SW480 (cell line): ENCODE results near the gene DGKB.

Experiments
- DNase-seq: peaks from one replicate; pipeline ENCODE4 v3.0.0-alpha.2; 2016; ENCODE audit warnings: low spot score

The DGKB gene

GRCh38 chr7:14759785-14760184, 142.8 kb downstream of the DGKB start:
- DNase-seq: no peak

- peak; percentile 42 for DNase-seq
Observed at GRCh38 chr7:14754631-14755030, 147.9 kb downstream of the DGKB start.

- DNase-seq: no peak
Observed at GRCh38 chr7:14752301-14752700, 150.2 kb downstream of the DGKB start.

GRCh38 chr7:14751461-14751860, 151.1 kb downstream of the DGKB start:
- DNase-seq: no peak

GRCh38 chr7:14748461-14748860, 154.1 kb downstream of the DGKB start:
- DNase-seq: peak; percentile 80

- DNase-seq: no peak
Observed at GRCh38 chr7:14747701-14748100, 154.8 kb downstream of the DGKB start.

- no peak for DNase-seq
Observed at GRCh38 chr7:14745076-14745475, 157.5 kb downstream of the DGKB start.

- no peak for DNase-seq
Observed at GRCh38 chr7:14740606-14741005, 161.9 kb downstream of the DGKB start.

- DNase-seq: no peak
Observed at GRCh38 chr7:14739841-14740185, 162.7 kb downstream of the DGKB start.

GRCh38 chr7:14739168-14739840, 163.2 kb downstream of the DGKB start:
- no peak for DNase-seq

GRCh38 chr7:14738086-14738485, 164.5 kb downstream of the DGKB start:
- DNase-seq: no peak

GRCh38 chr7:14734839-14735321, 167.7 kb downstream of the DGKB start:
- DNase-seq: no peak

- DNase-seq: no peak
Observed at GRCh38 chr7:14720785-14721184, 181.8 kb downstream of the DGKB start.

- DNase-seq: peak; percentile 62
Observed at GRCh38 chr7:14717816-14718215, 184.7 kb downstream of the DGKB start.

GRCh38 chr7:14717169-14717568, 185.4 kb downstream of the DGKB start:
- no peak for DNase-seq

- DNase-seq: no peak
Observed at GRCh38 chr7:14714161-14714728, 188.3 kb downstream of the DGKB start.

GRCh38 chr7:14698239-14698638, 204.3 kb downstream of the DGKB start:
- DNase-seq: peak; percentile 25

GRCh38 chr7:14697684-14698083, 204.9 kb downstream of the DGKB start:
- no peak for DNase-seq

GRCh38 chr7:14691597-14692203, 210.9 kb downstream of the DGKB start:
- peak; percentile 26 for DNase-seq

GRCh38 chr7:14691034-14691433, 211.5 kb downstream of the DGKB start:
- no peak for DNase-seq

- no peak for DNase-seq
Observed at GRCh38 chr7:14690486-14690885, 212.1 kb downstream of the DGKB start.

- no peak for DNase-seq
Observed at GRCh38 chr7:14690075-14690474, 212.5 kb downstream of the DGKB start.

- DNase-seq: no peak
Observed at GRCh38 chr7:14688208-14688607, 214.3 kb downstream of the DGKB start.

GRCh38 chr7:14687777-14688176, 214.8 kb downstream of the DGKB start:
- DNase-seq: no peak
